B cell (primary cell): ENCODE data around the gene PDZD2. TPM values are rescaled to one million over a fixed set of nuclear protein-coding genes. Genes with fewer than 3 reads are reported as not detected.

Experiments
- ATAC-seq: fragments of 200-7000 bp; cut with Tn5 transposase; one replicate; pipeline ENCODE4 v1.10.0; 2021; ENCODE audit warnings: low read depth, mild to moderate bottlenecking, moderate number of reproducible peaks, moderate library complexity
- CTCF ChIA-PET: fragments of 350-600 bp; sonication (Branson Sonifier 250); formaldehyde crosslinking; loops from one replicate; lab custom pipeline; 2021; ENCODE audit warnings: antibody characterized with exemption, inconsistent platforms; lab: Charles Lee
- POLR2A ChIA-PET: fragments of 350-600 bp; sonication (Branson Sonifier 250); formaldehyde crosslinking; loops from one replicate; lab custom pipeline; 2021; ENCODE audit warnings: antibody characterized with exemption; lab: Charles Lee
- DNase-seq: peaks from one replicate; pipeline ENCODE4 v3.0.0; 2013
- H2AFZ ChIP-seq: 2 replicates; pipeline ENCODE4 v1.6.1; 2012; ENCODE audit warnings: mild to moderate bottlenecking, low read depth, low read length; ENCODE audit not compliant: insufficient read depth, poor library complexity, severe bottlenecking
- H3K27ac ChIP-seq, 2 donors: 1 replicate in 1 of 2; 2 replicates in 1 of 2; pipeline ENCODE4 v1.5.1; 2012 to 2013; ENCODE audit warnings: low read length in 2 of 2, mild to moderate bottlenecking in 2 of 2, moderate library complexity in 1 of 2
- H3K27me3 ChIP-seq, 4 experiments: fragments of 200-600 bp in 1 of 4; sonication (generic) in 1 of 4; replicated peaks in 1 of 4; 1 replicate in 2 of 4; 2 replicates in 2 of 4; pipeline versions ENCODE4 v1.6.1 to v1.7.0; 2013 to 2016; ENCODE audit warnings: low read length in 3 of 4, mild to moderate bottlenecking in 2 of 4, mixed read lengths in 1 of 4, moderate library complexity in 1 of 4; ENCODE audit not compliant: insufficient read depth in 4 of 4, control insufficient read depth in 3 of 4; ENCODE audit errors: control extremely low read depth in 1 of 4
- H3K36me3 ChIP-seq, 2 experiments: replicated peaks in 1 of 2; 1 replicate in 1 of 2; 2 replicates in 1 of 2; pipeline versions ENCODE4 v1.6.1 to v1.7.1; 2013; ENCODE audit warnings: low read length in 1 of 2; ENCODE audit not compliant: insufficient read depth in 2 of 2, control insufficient read depth in 1 of 2; ENCODE audit errors: control extremely low read depth in 1 of 2, extremely low read depth in 1 of 2
- H3K4me1 ChIP-seq, 2 donors: fragments of 200-600 bp in 1 of 2; sonication (generic) in 1 of 2; 1 replicate in 1 of 2; 2 replicates in 1 of 2; pipeline versions ENCODE4 v1.5.1 to v1.6.1; 2013 to 2017; ENCODE audit warnings: low read length in 2 of 2; ENCODE audit not compliant: control insufficient read depth in 2 of 2, insufficient read depth in 2 of 2
- H3K4me2 ChIP-seq: replicated peaks from 2 replicates; pipeline ENCODE3; 2012; ENCODE audit warnings: mild to moderate bottlenecking, low read depth, low read length; ENCODE audit not compliant: poor library complexity, severe bottlenecking
- H3K4me3 ChIP-seq, 5 experiments: fragments of 200-600 bp in 1 of 5; sonication (generic) in 1 of 5; 1 replicate in 3 of 5; 2 replicates in 2 of 5; pipeline versions ENCODE4 v1.5.1 to v1.7.0; 2011 to 2016; ENCODE audit warnings: low read length in 4 of 5, mild to moderate bottlenecking in 4 of 5, low read depth in 2 of 5, control low read depth in 1 of 5, moderate library complexity in 1 of 5; ENCODE audit not compliant: insufficient read depth in 1 of 5; ENCODE audit errors: control extremely low read depth in 1 of 5, extremely low read depth in 1 of 5
- H3K79me2 ChIP-seq: fragments of 200-600 bp; sonication (generic); one replicate; pipeline ENCODE4 v1.6.0; 2016; ENCODE audit warnings: low read length; ENCODE audit not compliant: control insufficient read depth, insufficient read depth
- H3K9ac ChIP-seq: fragments of 200-600 bp; sonication (generic); 2 replicates; pipeline ENCODE4 v1.6.1; 2017; ENCODE audit warnings: mild to moderate bottlenecking, low read length, moderate library complexity
- H3K9me3 ChIP-seq, 3 donors: one replicate each; pipeline versions ENCODE4 v1.6.1 to v1.7.1; 2013; ENCODE audit warnings: low read length in 2 of 3; ENCODE audit not compliant: control insufficient read depth in 2 of 3, insufficient read depth in 1 of 3; ENCODE audit errors: control extremely low read depth in 1 of 3
- H4K20me1 ChIP-seq: 2 replicates; pipeline ENCODE4 v1.6.0; 2012; ENCODE audit warnings: mild to moderate bottlenecking, low read length; ENCODE audit not compliant: insufficient read depth, control insufficient read depth, poor library complexity, severe bottlenecking
- H3K27ac Mint-ChIP-seq: one replicate; pipeline ENCODE4 v1.8.0; 2021; ENCODE audit warnings: mixed read lengths
- H3K27me3 Mint-ChIP-seq: one replicate; pipeline ENCODE4 v1.8.0; 2021; ENCODE audit warnings: mixed read lengths
- H3K4me1 Mint-ChIP-seq: one replicate; pipeline ENCODE4 v1.8.0; 2021; ENCODE audit warnings: mixed read lengths
- H3K4me3 Mint-ChIP-seq: one replicate; pipeline ENCODE4 v1.8.0; 2021; ENCODE audit warnings: mixed read lengths
- H3K9me3 Mint-ChIP-seq: one replicate; pipeline ENCODE4 v1.8.0; 2022; ENCODE audit warnings: mixed read lengths; ENCODE audit not compliant: insufficient read depth
- CTCF ChIP-seq: fragments of 200-600 bp; IDR thresholded peaks from one replicate; pipeline ENCODE4 v1.8.0; 2022; ENCODE audit warnings: antibody characterized with exemption, mild to moderate bottlenecking
- EZH2 ChIP-seq: IDR thresholded peaks from 2 replicates; pipeline ENCODE4 v1.6.1; 2012; ENCODE audit warnings: borderline replicate concordance, low read depth, mild to moderate bottlenecking, moderate library complexity, low read length; ENCODE audit not compliant: insufficient read depth, poor library complexity, severe bottlenecking
- WGBS: methylation state at CpG from one replicate; pipeline ENCODE4 v1.1.5; 2013; ENCODE audit warnings: missing lambda C conversion rate; ENCODE audit not compliant: insufficient coverage; 5-methylcytosine and 5-hydroxymethylcytosine counted together
- intact Hi-C: fragments of 100-400 bp; cut with micrococcal nuclease; formaldehyde crosslinking; loops from one replicate; pipeline ENCODE4 v1.10.0; 2022
- polyA plus RNA-seq: library from polyadenylated mRNA; depleted of rRNA; stranded (reverse); fragments of >200 nt; gene quantifications from 2 replicates; pipeline ENCODE4 v1.2.3, GENCODE V29; 2012
- total RNA-seq, 2 donors: library from RNA; stranded (reverse); fragments of 120-200 nt in 1 of 2; gene quantifications; 1 replicate in 1 of 2; 2 replicates in 1 of 2; pipeline versions ENCODE4 v1.2.3 to v1.2.4, GENCODE V29; 2013 to 2022

Gene PDZD2
- total and polyA plus RNA-seq, 2 donors (not counting 1 experiment from before 2014, with no cell fraction given): not detected

DNA sequence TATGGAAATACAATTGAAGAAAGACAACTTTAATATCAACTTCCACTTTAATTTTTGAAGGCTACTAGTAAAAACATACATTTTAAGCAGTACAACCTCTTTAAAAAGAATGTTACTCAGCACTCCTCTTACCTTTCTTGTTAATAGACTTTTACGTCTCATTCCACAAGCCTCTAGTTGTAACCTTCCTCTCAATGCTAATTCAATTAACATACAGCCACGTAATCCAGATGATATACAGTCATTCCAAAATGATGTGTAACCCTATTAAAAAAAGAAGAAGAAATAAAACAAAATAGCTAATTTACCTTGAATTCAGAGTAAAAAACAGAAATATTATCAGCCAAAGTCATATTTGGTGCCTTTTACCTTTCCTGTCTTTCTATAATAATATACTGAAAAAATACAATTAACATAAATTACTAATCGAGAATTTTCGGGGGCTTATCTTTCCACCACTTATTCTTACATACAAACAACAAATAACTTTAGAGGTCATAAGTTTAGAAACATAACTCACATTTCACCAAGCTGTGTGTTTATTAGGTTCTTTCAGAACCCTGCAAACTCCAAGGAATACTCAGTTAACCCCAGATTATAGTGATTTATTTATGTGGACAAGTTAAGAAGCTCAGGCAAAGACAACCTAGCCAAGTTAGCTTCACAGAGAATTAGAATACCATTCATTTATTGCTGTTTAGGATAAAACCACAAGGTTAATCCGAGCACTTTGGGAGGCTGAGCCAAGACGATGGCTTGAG lies 504.9 kb downstream of the PDZD2 start:
- Mint-ChIP-seq H3K4me1 (peaks cover 23% of the 10 kb centered on the region), H3K27me3 (no peaks in the 10 kb centered on the region), H3K4me3 (no peak overlapping the region), H3K9me3 (no peaks in the 10 kb centered on the region), H3K27ac (no peak overlapping the region)
- intact Hi-C loops: no loop called here
- POLR2A ChIA-PET: interaction anchor here (0.5 kb wide), 1 partner anchor 68 kb away, joined by 4 read pairs; no protein-coding TSS in a partner anchor
- ATAC-seq (no peak), DNase-seq (no peak)
- CTCF ChIA-PET: interaction anchor here (1.0 kb wide), 1 partner anchor 8 kb away, joined by 3 read pairs; no protein-coding TSS in a partner anchor
- H3K27me3 ChIP-seq: no peaks in the 10 kb centered on the region
- no peak overlapping the region for H2AFZ ChIP-seq
- no peak overlapping the region for H3K27ac ChIP-seq
- H3K9me3 ChIP-seq: no peaks in the 10 kb centered on the region
- peaks cover 74% of the 10 kb centered on the region for H3K79me2 ChIP-seq
- H3K4me1 ChIP-seq: peaks cover 0 to 2% of the 10 kb centered on the region in 2 donors
- TF ChIP-seq EZH2 (no peak), CTCF (no peak)
- WGBS: 93% methylated on average over 2 of the region's 6 CpGs
- no peak overlapping the region for H3K9ac ChIP-seq
- no peak overlapping the region for H3K4me3 ChIP-seq
- H4K20me1 ChIP-seq: peaks cover 57% of the 10 kb centered on the region
- peaks cover 1 to 12% of the 10 kb centered on the region in 2 experiments for H3K36me3 ChIP-seq
- H3K4me2 ChIP-seq: no peak overlapping the region
